NB4 (cell line): Measurements from ENCODE around the gene OXCT2.
"Not testable (repeated sequence)": the region's sequence is repeated elsewhere in the genome, so short reads cannot be mapped to it uniquely, and the experiment has no call there.

Experiments used
- DNase-seq: peaks from one replicate; pipeline ENCODE4 v3.0.0; 2010; ENCODE audit warnings: low read depth
- H3K4me3 ChIP-seq: one replicate; pipeline ENCODE4 v1.5.1; 2011; ENCODE audit warnings: mild to moderate bottlenecking, low read depth, low read length, moderate library complexity
- CTCF ChIP-seq: IDR thresholded peaks from one replicate; pipeline ENCODE4 v1.5.1; 2012; ENCODE audit warnings: low read depth, low read length
- MAX ChIP-seq: IDR thresholded peaks from 2 replicates; pipeline ENCODE4 v1.6.1; 2011; ENCODE audit warnings: low read depth, low read length
- MYC ChIP-seq: IDR thresholded peaks from 2 replicates; pipeline ENCODE4 v1.6.1; 2011; ENCODE audit warnings: low read depth, low read length
- POLR2A ChIP-seq: IDR thresholded peaks from 2 replicates; pipeline ENCODE4 v1.6.1; 2011; ENCODE audit warnings: mild to moderate bottlenecking; ENCODE audit not compliant: insufficient read length; ENCODE audit errors: extremely low read depth

OXCT2 gene

DNA sequence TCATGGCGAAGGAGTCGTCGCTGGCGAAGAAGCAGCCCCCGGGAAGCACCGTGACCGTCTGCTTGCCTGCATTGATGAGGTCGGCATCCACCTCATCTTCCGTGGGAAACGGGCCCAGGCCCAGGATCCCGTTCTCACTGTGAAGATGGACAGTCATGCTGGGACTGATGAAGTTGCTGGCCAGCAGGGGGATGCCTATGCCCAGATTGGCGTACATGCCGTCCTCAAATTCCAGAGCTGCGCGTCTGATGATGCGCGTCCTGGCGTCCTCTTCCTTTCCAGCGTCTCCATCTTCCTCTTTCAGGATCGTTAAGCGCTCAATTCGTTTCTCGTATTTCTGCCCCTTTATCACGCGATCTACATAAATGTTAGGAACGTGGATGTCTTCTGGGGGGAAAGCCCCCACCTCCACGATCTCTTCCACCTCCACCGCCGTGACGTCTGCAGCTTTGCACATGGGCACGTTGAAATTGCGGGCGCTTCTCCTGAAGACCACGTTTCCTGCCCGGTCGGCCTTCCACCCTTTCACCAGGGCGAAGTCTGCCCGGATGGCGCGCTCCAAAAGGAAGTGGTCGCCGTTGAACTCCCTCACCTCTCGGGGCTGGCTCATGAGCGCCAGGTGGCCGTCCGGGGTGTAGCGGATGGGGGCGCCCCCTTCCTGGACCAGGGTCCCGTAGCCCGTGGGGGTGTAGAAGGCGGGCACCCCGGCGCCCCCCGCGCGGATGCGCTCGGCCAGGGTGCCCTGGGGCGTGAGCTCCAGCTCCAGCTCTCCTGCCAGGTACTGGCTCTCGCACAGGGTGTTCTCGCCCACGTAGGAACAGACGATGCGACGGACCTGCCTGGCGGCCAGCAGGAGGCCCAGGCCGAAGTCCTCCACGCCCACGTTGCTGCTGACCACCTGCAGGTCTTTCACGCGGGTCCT is 787 bp downstream of the OXCT2 start:
- not testable (repeated sequence) for H3K4me3 ChIP-seq, DNase-seq

- not testable (repeated sequence) for DNase-seq, H3K4me3 ChIP-seq
Measured at GRCh38 chr1:39769502-39769901, 1.6 kb downstream of the OXCT2 start.

- not testable (repeated sequence) for H3K4me3 ChIP-seq, DNase-seq
Measured at GRCh38 chr1:39766466-39766865, 4.7 kb downstream of the OXCT2 start.

DNA sequence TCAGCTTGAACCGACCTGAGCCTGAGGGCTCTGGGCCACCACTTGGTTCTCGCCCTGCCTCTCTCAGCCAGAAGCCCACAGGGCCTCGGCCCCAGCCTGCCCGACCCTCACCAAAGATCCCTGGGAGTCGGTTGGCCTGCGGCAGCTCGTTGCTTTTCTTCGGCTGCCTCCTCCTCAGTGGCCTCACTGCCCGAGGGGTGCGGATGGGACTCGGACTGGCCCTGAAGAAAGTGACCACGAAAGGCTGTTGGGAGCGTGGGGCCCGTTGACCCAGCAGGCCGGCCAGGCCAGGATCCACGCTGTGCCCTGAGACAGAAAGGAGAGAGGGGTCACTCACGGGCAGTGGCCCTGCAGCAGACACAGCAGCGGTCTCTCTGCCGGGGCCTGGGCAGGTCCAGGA is 6.6 kb downstream of the OXCT2 start:
- not testable (repeated sequence) for DNase-seq, H3K4me3 ChIP-seq

- not testable (repeated sequence) for H3K4me3 ChIP-seq, DNase-seq
Measured at GRCh38 chr1:39763619-39764374, 7.4 kb downstream of the OXCT2 start.

DNA sequence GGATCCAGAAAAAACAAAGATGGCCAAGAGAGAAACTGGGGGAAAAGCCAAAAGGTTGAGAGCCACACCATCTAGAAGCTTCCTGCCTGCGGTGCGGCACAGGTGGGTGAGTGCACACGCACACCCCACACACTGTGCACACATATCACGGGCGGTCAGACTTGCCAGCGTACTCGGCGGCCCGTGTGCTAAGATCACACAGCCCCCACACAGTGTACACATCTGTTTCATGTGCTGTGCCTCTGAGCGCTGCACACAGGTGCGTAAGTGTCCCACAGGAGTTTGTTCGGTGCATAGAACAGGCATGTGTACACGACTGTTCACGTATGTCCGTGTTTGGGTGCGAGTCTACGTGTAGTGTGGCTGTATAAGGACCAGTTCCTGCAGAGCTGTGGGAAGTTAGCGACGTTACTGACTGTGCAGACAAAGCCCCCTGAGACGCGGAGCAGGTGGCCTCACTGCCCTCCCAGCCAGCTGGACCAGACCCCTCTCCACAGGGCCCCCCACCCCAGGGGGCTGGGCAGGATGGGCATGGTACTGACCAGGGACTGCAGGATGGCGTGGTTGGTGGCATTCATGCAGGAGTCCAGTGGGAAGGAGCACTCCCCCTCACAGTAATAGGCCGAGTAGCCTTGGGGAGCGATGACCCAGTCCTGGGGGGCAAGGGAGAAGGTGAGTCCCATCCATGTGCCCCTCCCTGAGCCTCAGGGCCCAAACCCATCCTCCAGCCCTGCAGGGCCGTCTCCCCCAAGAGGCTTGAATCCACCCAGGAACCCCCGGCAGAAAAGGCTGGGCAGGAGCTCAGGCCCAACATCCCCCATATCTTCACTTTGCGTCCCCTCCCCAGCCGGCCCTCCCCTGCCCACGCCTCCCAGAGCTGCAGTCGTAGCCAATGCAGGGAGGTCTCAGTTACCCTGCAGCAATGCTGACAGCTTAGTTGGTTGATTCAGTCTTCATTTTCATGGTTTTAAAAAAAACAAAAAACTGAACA is 8.3 kb downstream of the OXCT2 start:
- DNase-seq, result no peak
- H3K4me3 ChIP-seq, result no peak overlapping the region
- TF ChIP-seq MYC, result no peak
- no peak for TF ChIP-seq POLR2A

DNA sequence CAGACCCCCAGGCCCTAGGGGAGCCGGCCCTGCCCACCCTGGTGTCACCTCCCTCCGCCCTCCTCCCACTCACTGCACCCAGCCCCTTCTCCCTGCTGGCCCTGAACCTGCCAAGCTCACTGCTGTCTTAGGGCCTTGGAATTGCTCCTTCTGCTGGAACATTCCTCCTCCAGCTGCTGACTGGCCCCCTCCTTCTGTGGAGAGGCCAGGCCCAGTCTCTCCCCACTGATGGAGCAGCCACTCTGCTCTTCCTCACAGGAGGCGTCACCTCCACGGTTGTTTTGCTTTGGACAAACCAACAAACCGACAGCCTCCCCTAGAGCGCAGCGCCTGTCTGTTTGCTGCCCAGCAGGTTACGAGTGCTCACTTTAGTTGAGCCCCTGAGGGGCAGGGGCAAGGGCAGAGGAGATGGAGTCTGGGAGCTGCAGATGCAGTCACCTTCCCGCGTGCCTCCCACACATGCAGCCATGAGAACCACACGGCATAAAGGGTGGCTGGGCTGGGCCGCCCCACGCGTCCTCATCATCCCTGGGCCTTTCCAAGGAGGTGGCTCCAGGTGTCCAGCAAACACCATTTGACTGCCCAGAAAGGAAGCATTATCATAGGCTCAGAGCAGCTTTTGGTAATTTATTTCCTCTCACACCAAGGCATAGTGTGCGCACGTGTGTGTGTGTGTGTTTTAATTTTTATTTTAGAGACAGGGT is 9.4 kb downstream of the OXCT2 start:
- TF ChIP-seq POLR2A (no peak), CTCF (no peak), MAX (no peak), MYC (no peak)
- no peak for DNase-seq
- H3K4me3 ChIP-seq, result no peak overlapping the region

DNA sequence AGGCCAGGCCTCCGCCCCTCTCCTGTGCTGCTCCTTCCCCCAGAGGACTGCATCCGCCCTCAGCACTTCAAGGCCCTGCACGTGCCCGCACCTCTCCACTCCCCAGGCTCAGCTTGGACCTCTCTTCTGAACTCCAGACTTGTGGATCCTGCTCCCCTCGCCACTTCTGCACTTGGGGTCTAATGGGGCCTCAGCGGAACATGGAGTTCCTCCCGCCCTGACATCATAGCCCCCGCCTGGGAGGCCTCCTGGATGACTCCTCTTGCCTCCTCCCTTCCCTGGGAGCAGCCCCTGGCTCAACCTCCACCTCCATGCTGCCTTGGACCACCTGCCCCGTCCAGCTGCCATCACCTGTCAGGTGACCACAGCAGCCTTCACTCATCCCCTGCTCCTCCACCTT is 10.1 kb downstream of the OXCT2 start:
- no peak overlapping the region for H3K4me3 ChIP-seq
- no peak for TF ChIP-seq CTCF
- no peak for TF ChIP-seq MAX
- no peak for TF ChIP-seq MYC
- TF ChIP-seq POLR2A, result no peak
- no peak for DNase-seq
